ENCODE data around the gene ASB6.

Gene ASB6

GRCh38 chr9:129635099-129636065, 6.6 kb downstream of the ASB6 start:
- TF ChIP-seq TAF1 (IDR thresholded peaks at IDR 0.05; ENCODE audit: borderline replicate concordance, insufficient read depth, low read length) (no peak), POLR2AphosphoS5 (IDR thresholded peaks at IDR 0.05; ENCODE audit: low read depth, low read length) (no peak), REST (IDR thresholded peaks at IDR 0.05; ENCODE audit: insufficient read depth in 1 of 2, low read depth in 2 of 2, low read length in 2 of 2) (no peak), SIN3A (IDR thresholded peaks at IDR 0.05; ENCODE audit: borderline replicate concordance, insufficient read depth, low read length) (no peak), FOXP2 (optimal IDR thresholded peaks at IDR 0.05; ENCODE audit: borderline replicate concordance, extremely low read depth, extremely low read length, insufficient read depth) (no peak)

- TF ChIP-seq POLR2AphosphoS5 (IDR thresholded peaks at IDR 0.05; ENCODE audit: low read depth, low read length) = no peak
- TF ChIP-seq TAF1 (IDR thresholded peaks at IDR 0.05; ENCODE audit: borderline replicate concordance, insufficient read depth, low read length) = no peak
- TF ChIP-seq REST (IDR thresholded peaks at IDR 0.05; ENCODE audit: insufficient read depth in 1 of 2, low read depth in 2 of 2, low read length in 2 of 2) = no peak
- TF ChIP-seq SIN3A (IDR thresholded peaks at IDR 0.05; ENCODE audit: borderline replicate concordance, insufficient read depth, low read length) = no peak
- no peak for TF ChIP-seq FOXP2 (optimal IDR thresholded peaks at IDR 0.05; ENCODE audit: borderline replicate concordance, extremely low read depth, extremely low read length, insufficient read depth)
These were observed 8.1 kb downstream of the ASB6 start for GRCh38 chr9:129633848-129634247.

- no peak for TF ChIP-seq POLR2AphosphoS5 (IDR thresholded peaks at IDR 0.05; ENCODE audit: low read depth, low read length)
- TF ChIP-seq SIN3A (IDR thresholded peaks at IDR 0.05; ENCODE audit: borderline replicate concordance, insufficient read depth, low read length) = no peak
- TF ChIP-seq FOXP2 (optimal IDR thresholded peaks at IDR 0.05; ENCODE audit: borderline replicate concordance, extremely low read depth, extremely low read length, insufficient read depth) = no peak
- TF ChIP-seq REST (IDR thresholded peaks at IDR 0.05; ENCODE audit: insufficient read depth in 1 of 2, low read depth in 2 of 2, low read length in 2 of 2) = no peak
These were observed 8.7 kb downstream of the ASB6 start for GRCh38 chr9:129633207-129633606.

GRCh38 chr9:129632460-129632859, 9.5 kb downstream of the ASB6 start:
- no peak for TF ChIP-seq FOXP2 (optimal IDR thresholded peaks at IDR 0.05; ENCODE audit: borderline replicate concordance, extremely low read depth, extremely low read length, insufficient read depth)
- TF ChIP-seq SIN3A (IDR thresholded peaks at IDR 0.05; ENCODE audit: borderline replicate concordance, insufficient read depth, low read length) = no peak
- TF ChIP-seq TAF1 (IDR thresholded peaks at IDR 0.05; ENCODE audit: borderline replicate concordance, insufficient read depth, low read length) = no peak
- no peak for TF ChIP-seq REST (IDR thresholded peaks at IDR 0.05; ENCODE audit: insufficient read depth in 1 of 2, low read depth in 2 of 2, low read length in 2 of 2)
- no peak for TF ChIP-seq POLR2AphosphoS5 (IDR thresholded peaks at IDR 0.05; ENCODE audit: low read depth, low read length)
